Dendritic cell treated with granulocyte-macrophage colony-stimulating factor and Interleukin-4, amounts not matched to agents 40 ng/mL and 50 ng/mL, for 4 days (primary cell): ENCODE measurements around the gene VASH1.

Experiments used
- H3K27ac Mint-ChIP-seq: one replicate; pipeline ENCODE4 v1.8.0; 2022; ENCODE audit warnings: mild to moderate bottlenecking, mixed read lengths
- H3K27me3 Mint-ChIP-seq: one replicate; pipeline ENCODE4 v1.8.0; 2022; ENCODE audit warnings: mild to moderate bottlenecking, mixed read lengths
- H3K36me3 Mint-ChIP-seq: one replicate; pipeline ENCODE4 v1.8.0; 2022; ENCODE audit warnings: low read depth, mixed read lengths
- H3K4me1 Mint-ChIP-seq: one replicate; pipeline ENCODE4 v1.8.0; 2022; ENCODE audit warnings: low read depth, mixed read lengths
- H3K4me3 Mint-ChIP-seq: one replicate; pipeline ENCODE4 v1.8.0; 2022; ENCODE audit warnings: mild to moderate bottlenecking, moderate library complexity, mixed read lengths
- H3K9me3 Mint-ChIP-seq: one replicate; pipeline ENCODE4 v1.8.0; 2022; ENCODE audit warnings: mixed read lengths
- intact Hi-C: fragments of 100-400 bp; cut with micrococcal nuclease; formaldehyde crosslinking; loops from one replicate; pipeline ENCODE4 v1.15.0; 2022

The VASH1 gene

DNA sequence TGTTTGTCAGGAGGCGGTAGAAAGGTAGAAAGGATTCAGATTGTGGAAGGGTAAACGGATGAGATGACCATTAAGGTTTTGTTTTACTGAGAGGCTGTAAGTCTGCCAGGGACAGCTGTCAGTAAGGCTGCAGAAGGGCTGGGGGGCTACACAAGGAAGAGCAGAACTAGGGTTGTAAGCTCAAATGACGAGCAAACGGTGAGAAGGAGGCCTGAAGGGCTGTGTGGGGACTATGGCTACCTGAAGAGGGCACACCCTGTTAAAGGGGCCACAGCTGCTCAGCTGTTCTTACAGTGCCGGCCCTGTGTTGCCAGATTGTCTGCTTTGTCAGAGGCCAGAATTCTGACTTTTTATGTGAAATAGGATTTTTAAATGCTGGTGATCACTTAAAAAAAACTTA is 19.1 kb downstream of the VASH1 start:
- peaks cover 81% of the 10 kb centered on the region for H3K36me3 Mint-ChIP-seq
- H3K4me3 Mint-ChIP-seq: no peak overlapping the region
- H3K4me1 Mint-ChIP-seq: peaks cover 98% of the 10 kb centered on the region
- no peaks in the 10 kb centered on the region for H3K27me3 Mint-ChIP-seq
- peak overlapping the region; percentile 31 for H3K27ac Mint-ChIP-seq
- no peaks in the 10 kb centered on the region for H3K9me3 Mint-ChIP-seq
- intact Hi-C loops: no loop called here

- intact Hi-C loops: no loop called here
- H3K27ac Mint-ChIP-seq: peak overlapping the region; percentile 31
Observed at GRCh38 chr14:76780875-76781647, 19.8 kb downstream of the VASH1 start.

DNA sequence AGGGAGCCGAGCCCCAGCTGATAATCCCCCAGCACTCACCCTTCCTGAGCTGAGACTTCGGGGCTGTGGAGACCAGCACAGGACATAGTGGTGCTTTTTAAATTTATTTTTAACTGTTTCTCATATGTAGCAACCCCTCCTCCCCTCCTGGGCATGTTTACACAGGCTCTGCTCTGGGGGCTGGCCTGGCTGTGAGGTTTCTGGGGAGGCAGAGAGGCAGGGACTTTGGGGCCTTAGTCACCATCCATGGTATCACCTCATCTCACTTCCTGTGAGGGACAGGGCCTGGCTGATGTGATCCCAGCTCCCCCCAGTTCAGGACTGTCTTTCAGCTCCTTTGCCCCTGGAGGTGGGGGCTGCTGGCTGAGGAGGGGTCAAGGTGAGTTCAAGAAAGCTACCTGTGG is 20.4 kb downstream of the VASH1 start:
- peak overlapping the region; percentile 31 for H3K27ac Mint-ChIP-seq
- no peak overlapping the region for H3K4me3 Mint-ChIP-seq
- no peaks in the 10 kb centered on the region for H3K9me3 Mint-ChIP-seq
- intact Hi-C loops: no loop called here
- peaks cover 85% of the 10 kb centered on the region for H3K4me1 Mint-ChIP-seq
- no peaks in the 10 kb centered on the region for H3K27me3 Mint-ChIP-seq
- peaks cover 79% of the 10 kb centered on the region for H3K36me3 Mint-ChIP-seq

More at GRCh38 chr14:76780875-76781647, 19.8 kb downstream of the VASH1 start:
- Mint-ChIP-seq H3K36me3 (peaks cover 79% of the 10 kb centered on the region), H3K4me3 (no peak overlapping the region), H3K9me3 (no peaks in the 10 kb centered on the region), H3K27me3 (no peaks in the 10 kb centered on the region), H3K4me1 (peaks cover 91% of the 10 kb centered on the region)

- intact Hi-C loops: no loop called here
- H3K4me3 Mint-ChIP-seq: no peak overlapping the region
- peaks cover 79% of the 10 kb centered on the region for H3K36me3 Mint-ChIP-seq
Observed at GRCh38 chr14:76782115-76782884, 21.0 kb downstream of the VASH1 start.

GRCh38 chr14:76782885-76783566 is 21.8 kb downstream of the VASH1 start:
- H3K27ac Mint-ChIP-seq: peak overlapping the region; percentile 68
- H3K36me3 Mint-ChIP-seq: peaks cover 79% of the 10 kb centered on the region
- H3K9me3 Mint-ChIP-seq: no peaks in the 10 kb centered on the region
- no peaks in the 10 kb centered on the region for H3K27me3 Mint-ChIP-seq
- peaks cover 72% of the 10 kb centered on the region for H3K4me1 Mint-ChIP-seq
- no peak overlapping the region for H3K4me3 Mint-ChIP-seq
- intact Hi-C loops: no loop called here

More at GRCh38 chr14:76782115-76782884, 21.0 kb downstream of the VASH1 start:
- Mint-ChIP-seq H3K9me3 (no peaks in the 10 kb centered on the region), H3K27ac (peak overlapping the region; percentile 68), H3K4me1 (peaks cover 79% of the 10 kb centered on the region), H3K27me3 (no peaks in the 10 kb centered on the region)

DNA sequence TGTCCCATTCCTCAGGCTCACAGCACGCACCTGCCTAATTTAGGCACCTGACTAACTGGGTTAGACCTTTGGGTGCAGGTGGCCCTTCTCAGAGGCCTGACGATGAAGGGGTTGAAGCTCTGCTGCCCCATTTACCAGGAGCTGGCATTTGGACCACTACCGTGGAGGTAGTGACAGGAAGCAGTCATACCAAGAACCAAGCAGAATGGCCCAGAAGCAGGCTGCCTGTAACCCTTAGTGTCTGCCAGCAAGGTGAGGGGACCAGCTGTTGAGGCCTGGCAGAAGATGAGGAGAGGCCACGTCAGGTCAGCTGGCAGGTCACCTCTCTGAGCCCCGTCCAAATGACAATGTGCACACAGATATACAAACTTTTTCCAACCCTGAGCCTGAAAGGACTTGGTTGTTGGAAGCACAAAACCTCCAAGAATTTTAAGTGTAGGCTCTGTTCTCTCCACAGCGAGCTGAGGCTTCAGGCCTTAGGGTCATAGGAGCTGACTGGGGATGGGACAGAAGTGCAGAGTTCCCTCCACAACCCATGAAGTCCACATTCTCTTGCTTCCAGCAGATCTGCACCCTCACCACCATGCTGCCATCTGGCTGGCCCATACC is 23.1 kb downstream of the VASH1 start:
- H3K4me1 Mint-ChIP-seq: peaks cover 58% of the 10 kb centered on the region
- intact Hi-C loops: loop anchor here (1.0 kb wide), 1 partner anchor 74 kb away; no protein-coding TSS in a partner anchor
- H3K27ac Mint-ChIP-seq: no peak overlapping the region
- no peaks in the 10 kb centered on the region for H3K27me3 Mint-ChIP-seq
- H3K4me3 Mint-ChIP-seq: no peak overlapping the region
- H3K36me3 Mint-ChIP-seq: peaks cover 79% of the 10 kb centered on the region
- H3K9me3 Mint-ChIP-seq: no peaks in the 10 kb centered on the region

GRCh38 chr14:76784881-76785280 is 23.6 kb downstream of the VASH1 start:
- Mint-ChIP-seq H3K36me3 (peaks cover 79% of the 10 kb centered on the region), H3K4me3 (no peak overlapping the region), H3K27me3 (no peaks in the 10 kb centered on the region), H3K27ac (no peak overlapping the region), H3K4me1 (peaks cover 53% of the 10 kb centered on the region), H3K9me3 (no peaks in the 10 kb centered on the region)
- intact Hi-C loops: loop anchor here (1.0 kb wide), 1 partner anchor 75 kb away; no protein-coding TSS in a partner anchor

DNA sequence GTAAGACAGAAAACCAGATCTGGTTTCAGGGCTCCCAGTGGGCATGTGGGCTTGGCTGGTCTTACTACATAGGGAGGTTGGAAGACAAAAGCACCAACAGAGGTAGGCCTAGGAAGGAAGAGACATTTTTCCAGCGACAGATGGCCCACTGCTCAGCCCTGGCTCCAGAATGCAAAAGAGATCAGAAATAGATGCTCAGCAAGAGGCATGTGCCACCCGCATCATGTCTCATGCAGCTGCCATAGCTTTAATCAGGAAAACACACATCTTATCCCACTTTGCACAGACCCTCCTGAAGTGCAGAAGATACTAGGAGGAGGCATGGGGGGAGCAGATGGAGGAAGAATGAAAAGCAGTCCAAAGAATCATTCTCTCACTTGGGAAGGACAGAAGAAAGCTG is 25.3 kb downstream of the VASH1 start:
- Mint-ChIP-seq H3K4me1 (peaks cover 36% of the 10 kb centered on the region), H3K27me3 (no peaks in the 10 kb centered on the region), H3K27ac (no peak overlapping the region), H3K9me3 (no peaks in the 10 kb centered on the region), H3K36me3 (peaks cover 79% of the 10 kb centered on the region), H3K4me3 (no peak overlapping the region)
- intact Hi-C loops: no loop called here

DNA sequence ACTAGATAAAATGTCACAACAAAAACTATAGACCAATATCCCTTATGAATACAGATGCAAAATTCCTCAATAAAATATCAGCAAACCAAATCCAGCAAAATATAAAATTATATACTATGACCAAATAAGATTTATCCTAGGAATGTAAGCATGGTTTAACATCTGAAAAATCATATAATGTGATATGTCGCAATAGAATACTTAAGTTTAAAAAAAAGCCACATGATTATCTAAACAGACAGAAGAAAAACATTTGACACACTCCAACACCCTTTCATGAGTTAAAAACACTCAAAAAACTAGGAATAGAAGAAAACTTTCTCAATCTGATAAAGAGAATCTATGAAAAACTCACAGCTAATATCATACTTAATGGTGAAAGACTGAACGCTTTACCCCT is 31.2 kb downstream of the VASH1 start:
- intact Hi-C loops: no loop called here
- Mint-ChIP-seq H3K27ac (no peak overlapping the region), H3K27me3 (no peaks in the 10 kb centered on the region), H3K36me3 (peaks cover 93% of the 10 kb centered on the region), H3K9me3 (no peaks in the 10 kb centered on the region), H3K4me3 (no peak overlapping the region), H3K4me1 (no peaks in the 10 kb centered on the region)

GRCh38 chr14:76793324-76793723 is 32.1 kb downstream of the VASH1 start:
- Mint-ChIP-seq H3K4me3 (no peak overlapping the region), H3K4me1 (no peaks in the 10 kb centered on the region), H3K36me3 (peaks cover 93% of the 10 kb centered on the region), H3K9me3 (no peaks in the 10 kb centered on the region), H3K27ac (no peak overlapping the region), H3K27me3 (no peaks in the 10 kb centered on the region)
- intact Hi-C loops: no loop called here

- intact Hi-C loops: no loop called here
- Mint-ChIP-seq H3K36me3 (peaks cover 93% of the 10 kb centered on the region), H3K27ac (no peak overlapping the region), H3K4me1 (no peaks in the 10 kb centered on the region), H3K4me3 (no peak overlapping the region), H3K9me3 (no peaks in the 10 kb centered on the region), H3K27me3 (no peaks in the 10 kb centered on the region)
Observed at GRCh38 chr14:76793956-76794355, 32.7 kb downstream of the VASH1 start.

GRCh38 chr14:76806446-76806845 is 45.2 kb downstream of the VASH1 start:
- Mint-ChIP-seq H3K9me3 (no peaks in the 10 kb centered on the region), H3K36me3 (peaks cover 70% of the 10 kb centered on the region), H3K4me3 (no peak overlapping the region), H3K27ac (no peak overlapping the region), H3K4me1 (peaks cover 48% of the 10 kb centered on the region), H3K27me3 (no peaks in the 10 kb centered on the region)
- intact Hi-C loops: no loop called here

DNA sequence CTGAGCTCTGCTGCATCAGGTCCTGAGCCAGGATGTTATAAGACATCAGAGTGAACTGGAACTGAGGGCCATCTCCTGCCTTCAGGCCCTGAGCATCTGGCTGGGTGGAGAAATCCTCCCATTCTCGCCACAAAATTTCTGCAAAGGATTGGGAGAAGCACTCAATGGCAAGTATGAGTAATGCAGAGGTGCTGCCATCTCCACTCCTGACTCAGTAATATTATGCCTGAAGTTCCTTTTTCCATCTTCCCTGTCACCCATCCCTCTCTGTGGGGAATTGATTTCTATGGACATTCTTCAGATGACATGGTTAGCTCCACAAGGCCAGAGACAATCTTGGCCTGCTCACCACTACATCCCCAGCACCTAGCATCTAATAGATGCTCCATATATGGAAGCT is 46.7 kb downstream of the VASH1 start:
- H3K36me3 Mint-ChIP-seq: peaks cover 64% of the 10 kb centered on the region
- H3K4me1 Mint-ChIP-seq: peaks cover 50% of the 10 kb centered on the region
- H3K4me3 Mint-ChIP-seq: no peak overlapping the region
- intact Hi-C loops: no loop called here
- no peaks in the 10 kb centered on the region for H3K27me3 Mint-ChIP-seq
- no peak overlapping the region for H3K27ac Mint-ChIP-seq
- H3K9me3 Mint-ChIP-seq: no peaks in the 10 kb centered on the region
